EH (cell line): ENCODE results near the gene MAP1B.
"Not testable (repeated sequence)": the region's sequence is repeated elsewhere in the genome, so short reads cannot be mapped to it uniquely, and the experiment has no call there.

ENCODE experiments used
- DNase-seq: peaks from one replicate; pipeline ENCODE4 v3.0.0-alpha.2; 2015; ENCODE audit warnings: low read depth

MAP1B gene

GRCh38 chr5:72107131-72107900 is at the start of gene MAP1B:
MAP1B (plus strand) TSS chr5:72107475; CDS start chr5:72107532, 57 bp downstream.
- peak; percentile 83 for DNase-seq

- no peak for DNase-seq
Observed at GRCh38 chr5:72057816-72058215, 49.5 kb upstream of the MAP1B start.

GRCh38 chr5:72063219-72063819 is 44.0 kb upstream of the MAP1B start:
- DNase-seq, result peak; percentile 57

DNA sequence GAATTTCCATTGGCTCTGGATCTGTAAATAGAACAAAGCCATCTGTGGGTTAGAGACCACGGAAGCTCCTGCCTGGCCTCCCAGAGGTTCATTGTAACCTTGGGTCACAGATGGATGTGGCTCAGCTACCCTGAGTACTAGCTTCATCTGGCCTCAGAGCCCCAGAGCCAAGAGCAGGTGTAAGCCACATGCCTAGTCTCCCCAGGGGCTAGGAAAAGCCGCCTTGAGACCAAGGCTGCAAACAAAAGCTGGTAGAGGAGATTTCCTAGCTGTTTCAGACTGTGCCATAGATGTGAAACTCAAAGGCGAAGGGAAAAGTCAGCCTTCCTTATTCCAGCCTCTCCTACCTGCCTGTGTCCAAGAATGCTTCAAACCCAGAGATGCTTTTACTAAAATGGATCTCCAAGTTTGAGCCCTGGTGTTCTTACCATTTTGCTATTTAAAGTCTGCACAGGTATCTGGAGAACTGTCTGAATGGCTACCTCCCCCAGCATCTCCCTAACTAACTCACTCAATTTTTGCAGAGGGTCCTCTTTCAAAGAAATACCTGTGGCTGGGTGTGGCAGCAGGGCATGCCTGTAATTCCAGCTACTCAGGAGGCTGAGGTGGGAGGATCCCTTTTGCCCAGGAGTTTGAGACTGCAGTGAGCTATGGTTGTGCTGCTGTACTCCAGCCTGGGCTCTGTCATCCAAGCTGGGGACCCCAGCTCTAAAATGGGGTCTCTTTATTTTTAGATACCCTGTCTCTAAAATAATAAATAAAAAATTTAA is 42.3 kb upstream of the MAP1B start:
- no peak for DNase-seq

DNA sequence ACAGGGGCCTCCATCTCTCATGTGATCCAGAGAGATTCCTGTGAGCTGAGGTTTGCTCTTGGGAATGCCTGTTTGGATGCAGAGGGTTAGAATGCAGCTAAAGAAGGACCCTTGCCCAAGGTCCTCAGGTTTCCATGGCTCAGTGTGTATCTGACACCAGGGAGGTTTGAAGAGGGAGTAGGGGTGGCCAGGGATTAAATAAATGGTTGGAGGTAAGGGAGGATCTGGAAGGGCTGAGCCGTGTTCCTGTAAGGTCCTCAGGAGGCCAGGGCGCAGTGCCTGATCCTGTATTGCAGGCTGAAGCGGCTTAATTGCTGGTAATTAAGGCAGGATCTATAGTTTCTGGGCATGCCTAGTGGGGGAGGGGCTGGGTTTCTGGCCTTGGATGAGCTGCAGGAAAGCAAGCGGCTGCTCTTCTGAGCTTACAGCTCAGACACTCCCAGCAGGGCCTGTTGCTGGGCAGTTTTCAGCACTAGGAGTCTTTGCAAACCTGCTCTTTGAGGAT is 41.5 kb upstream of the MAP1B start:
- DNase-seq, result peak; percentile 29

- peak; percentile 94 for DNase-seq
Observed at GRCh38 chr5:72066705-72067107, 40.6 kb upstream of the MAP1B start.

GRCh38 chr5:72067682-72068470 is 39.4 kb upstream of the MAP1B start:
- peak; percentile 91 for DNase-seq

DNA sequence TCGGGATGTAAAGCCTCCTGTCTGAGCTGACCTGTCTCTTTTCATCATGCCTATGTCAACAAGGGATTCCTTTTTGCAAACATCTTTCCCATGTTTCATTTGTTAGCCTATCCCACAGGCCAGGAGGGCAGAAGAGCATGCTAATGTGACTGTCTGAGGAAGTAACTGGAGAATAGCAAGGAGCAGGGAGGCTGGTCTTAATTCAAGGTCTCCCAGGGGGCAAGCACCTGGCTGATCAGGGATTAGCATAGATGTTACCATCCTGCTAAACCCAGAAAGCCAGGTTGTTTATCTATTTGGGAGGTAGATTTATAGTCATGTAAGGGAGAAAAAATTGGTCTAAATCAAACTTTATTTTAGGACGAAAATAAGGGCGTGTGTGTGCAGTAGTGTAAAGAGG is 36.7 kb upstream of the MAP1B start:
- no peak for DNase-seq

GRCh38 chr5:72071906-72072305 is 35.4 kb upstream of the MAP1B start:
- no peak for DNase-seq

DNA sequence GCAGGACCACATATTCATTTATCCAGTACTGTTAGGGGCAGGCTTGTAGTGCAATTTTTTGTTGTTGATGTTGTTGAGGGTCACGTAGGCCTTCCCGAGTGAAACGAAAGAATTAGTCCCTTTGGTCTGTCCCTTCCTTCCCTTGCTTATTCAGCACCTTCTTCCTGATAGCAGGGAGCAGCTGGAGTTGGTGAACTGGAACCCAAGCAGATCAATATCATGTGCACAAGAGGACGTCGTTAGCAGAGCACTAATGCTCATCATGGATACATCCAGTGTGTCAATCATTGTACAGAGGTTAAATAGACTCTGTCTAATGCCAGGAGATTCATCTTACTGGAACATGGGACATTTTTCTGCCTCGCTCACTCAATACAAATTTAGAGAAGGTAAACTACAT is 33.0 kb upstream of the MAP1B start:
- no peak for DNase-seq

- no peak for DNase-seq
Observed at GRCh38 chr5:72075461-72075860, 31.8 kb upstream of the MAP1B start.

- no peak for DNase-seq
Observed at GRCh38 chr5:72076621-72077300, 30.5 kb upstream of the MAP1B start.

DNA sequence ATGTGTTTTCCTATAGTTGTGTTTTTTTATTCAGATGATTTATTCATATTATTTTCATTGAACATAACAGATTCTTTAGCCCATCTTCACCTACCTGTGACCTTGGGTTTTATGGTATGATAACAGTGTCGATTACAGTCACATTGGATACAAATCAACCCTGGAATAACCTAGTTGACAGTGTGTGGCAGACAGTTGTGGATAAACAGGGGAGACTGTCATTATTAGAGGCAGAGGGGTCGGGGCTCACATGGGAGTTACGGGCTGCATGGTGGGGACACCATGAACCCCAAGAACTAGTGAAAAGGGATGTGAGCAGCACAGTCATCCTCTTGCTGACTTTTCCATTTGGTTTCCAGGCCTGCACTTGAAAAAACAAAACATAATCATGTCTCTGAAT is 29.9 kb upstream of the MAP1B start:
- no peak for DNase-seq

DNA sequence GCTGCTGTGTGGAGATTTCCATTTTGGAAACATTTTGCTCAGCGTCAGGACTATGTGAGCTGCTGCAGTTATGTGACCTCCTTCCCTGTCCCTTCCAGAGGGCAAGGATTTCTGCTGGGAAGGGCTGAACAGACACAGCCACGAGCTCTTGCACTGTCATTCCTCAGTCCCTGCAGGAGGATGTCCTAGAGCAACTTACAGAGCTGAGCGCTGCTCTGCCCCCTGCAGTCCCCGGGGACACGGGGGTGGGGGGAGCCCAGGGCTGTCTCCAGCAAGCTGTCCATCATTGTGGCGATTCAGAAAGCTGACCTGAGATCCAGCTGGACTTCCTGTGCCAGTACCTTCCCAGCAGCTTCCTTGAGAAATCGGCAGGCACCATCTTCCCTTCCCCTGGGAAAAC is 28.0 kb upstream of the MAP1B start:
- peak; percentile 18 for DNase-seq

GRCh38 chr5:72082048-72082447 is 25.2 kb upstream of the MAP1B start:
- no peak for DNase-seq

- no peak for DNase-seq
Observed at GRCh38 chr5:72084876-72085275, 22.4 kb upstream of the MAP1B start.

DNA sequence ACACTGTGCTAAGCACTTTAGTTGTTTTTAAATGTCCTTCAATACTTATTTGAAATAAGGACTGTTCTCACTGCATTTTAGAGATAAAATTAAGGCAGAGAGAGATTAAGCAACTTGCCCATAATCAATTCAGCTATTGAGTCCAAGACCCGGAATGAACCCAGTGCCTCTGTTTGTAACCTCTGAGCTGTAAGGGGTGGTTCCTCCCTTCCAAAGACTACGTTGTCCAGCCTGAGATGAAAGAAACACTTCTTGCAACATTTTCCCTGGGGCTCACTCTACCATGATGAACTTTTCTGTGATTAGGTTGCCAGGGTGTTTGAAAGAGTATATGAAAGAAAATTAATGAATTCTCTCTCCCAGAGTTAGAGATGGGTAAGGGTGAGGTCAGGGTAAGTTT is 22.0 kb upstream of the MAP1B start:
- DNase-seq, result no peak

DNA sequence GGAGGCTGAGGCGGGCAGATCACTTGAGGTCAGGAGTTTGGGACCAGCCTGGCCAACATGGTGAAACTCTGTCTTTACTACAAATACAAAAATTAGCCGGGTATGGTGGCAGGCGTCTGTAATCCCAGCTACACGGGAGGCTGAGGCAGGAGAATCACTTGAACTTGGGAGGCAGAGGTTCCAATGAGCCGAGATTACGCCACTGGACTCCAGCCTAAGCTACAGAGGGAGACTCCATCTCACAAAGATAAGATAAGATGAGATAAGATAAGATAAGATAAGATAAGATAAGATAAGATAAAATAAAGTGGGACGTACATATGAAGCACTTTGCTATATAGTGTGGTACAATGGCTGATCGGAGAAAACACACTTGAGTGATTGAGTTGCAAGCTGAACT is 17.6 kb upstream of the MAP1B start:
- DNase-seq, result not testable (repeated sequence)

DNA sequence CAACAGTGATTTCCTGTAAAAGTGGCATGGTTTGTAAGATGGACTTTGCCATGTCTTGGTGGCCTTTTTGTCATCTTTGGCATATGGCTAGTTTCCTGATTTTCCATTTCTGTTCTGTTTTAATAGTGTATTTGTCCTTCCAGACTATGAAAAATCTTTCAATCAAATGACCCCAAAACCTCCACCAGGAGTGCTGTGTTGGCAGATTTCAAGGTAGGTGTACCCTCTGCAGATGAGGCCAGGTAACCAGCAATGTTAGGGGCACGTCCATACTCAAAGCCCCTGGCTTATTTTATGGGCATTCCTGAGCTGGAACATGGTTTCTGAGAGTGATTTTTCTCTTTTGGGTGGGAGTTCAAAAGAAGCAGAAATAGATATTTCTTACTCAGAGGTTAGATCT is 15.2 kb upstream of the MAP1B start:
- no peak for DNase-seq

DNA sequence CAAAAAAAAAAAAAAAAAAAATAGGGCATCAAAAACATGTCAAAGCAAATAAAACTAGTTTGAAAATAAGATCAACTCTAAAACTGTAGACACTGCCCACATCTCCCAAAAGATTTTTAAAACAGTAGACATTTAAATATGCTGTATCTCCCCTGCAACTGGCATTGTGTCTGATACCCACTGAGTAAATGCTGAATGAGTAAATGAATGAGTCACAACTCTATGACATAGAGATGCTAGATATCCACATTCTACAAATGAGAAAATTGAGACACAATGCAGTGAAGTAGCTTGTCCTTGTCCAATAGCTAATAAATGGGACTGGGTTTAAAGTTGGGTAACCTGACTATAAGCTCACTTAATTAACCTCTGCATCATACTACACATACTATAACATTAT is 14.1 kb upstream of the MAP1B start:
- peak; percentile 57 for DNase-seq

- DNase-seq, result no peak
Observed at GRCh38 chr5:72093824-72094223, 13.5 kb upstream of the MAP1B start.
